HG03159 (cell line): ENCODE data around the gene ATP8B4.

Source experiments
- ATAC-seq: cut with Tn5 transposase; IDR thresholded peaks from one replicate; pipeline ENCODE4 v1.9.1; 2021; ENCODE audit warnings: mild to moderate bottlenecking, moderate library complexity; ENCODE audit not compliant: unreplicated experiment

Gene ATP8B4

GRCh38 chr15:50030456-50030855 lies 88.6 kb downstream of the ATP8B4 start:
- ATAC-seq, result no peak

GRCh38 chr15:50028326-50028725 lies 90.7 kb downstream of the ATP8B4 start:
- no peak for ATAC-seq

GRCh38 chr15:50024281-50024680 lies 94.8 kb downstream of the ATP8B4 start:
- no peak for ATAC-seq

- no peak for ATAC-seq
These were observed 100.5 kb downstream of the ATP8B4 start for GRCh38 chr15:50018491-50018890.

- no peak for ATAC-seq
These were observed 101.5 kb downstream of the ATP8B4 start for GRCh38 chr15:50017522-50017921.

- ATAC-seq, result no peak
These were observed 102.1 kb downstream of the ATP8B4 start for GRCh38 chr15:50016951-50017350.

GRCh38 chr15:50012790-50013189 lies 106.2 kb downstream of the ATP8B4 start:
- no peak for ATAC-seq

- ATAC-seq, result no peak
These were observed 109.4 kb downstream of the ATP8B4 start for GRCh38 chr15:50009634-50010033.

GRCh38 chr15:50003786-50004334 lies 115.2 kb downstream of the ATP8B4 start:
- ATAC-seq, result peak; percentile 100

- ATAC-seq, result no peak
These were observed 127.4 kb downstream of the ATP8B4 start for GRCh38 chr15:49991587-49991986.

- ATAC-seq, result no peak
These were observed 128.0 kb downstream of the ATP8B4 start for GRCh38 chr15:49990835-49991545.

GRCh38 chr15:49989498-49989897 lies 129.5 kb downstream of the ATP8B4 start:
- no peak for ATAC-seq

- ATAC-seq, result no peak
These were observed 130.3 kb downstream of the ATP8B4 start for GRCh38 chr15:49988766-49989165.

- no peak for ATAC-seq
These were observed 131.1 kb downstream of the ATP8B4 start for GRCh38 chr15:49987896-49988295.

- no peak for ATAC-seq
These were observed 131.7 kb downstream of the ATP8B4 start for GRCh38 chr15:49987198-49987785.

GRCh38 chr15:49986326-49986725 lies 132.7 kb downstream of the ATP8B4 start:
- ATAC-seq, result no peak

- no peak for ATAC-seq
These were observed 133.6 kb downstream of the ATP8B4 start for GRCh38 chr15:49985463-49985862.

- ATAC-seq, result no peak
These were observed 134.6 kb downstream of the ATP8B4 start for GRCh38 chr15:49984436-49984835.

- no peak for ATAC-seq
These were observed 136.4 kb downstream of the ATP8B4 start for GRCh38 chr15:49982584-49982983.

GRCh38 chr15:49979705-49980382 lies 139.2 kb downstream of the ATP8B4 start:
- no peak for ATAC-seq

GRCh38 chr15:49978121-49978520 lies 140.9 kb downstream of the ATP8B4 start:
- ATAC-seq, result no peak

- no peak for ATAC-seq
These were observed 141.7 kb downstream of the ATP8B4 start for GRCh38 chr15:49977306-49977705.
